Ectodermal cell (in vitro differentiated cells): ENCODE results near the gene PRXL2B.

Source experiments
- H3K27ac ChIP-seq: 2 replicates; pipeline ENCODE4 v1.7.0; 2013; ENCODE audit warnings: mild to moderate bottlenecking, low read depth, low read length; ENCODE audit not compliant: insufficient read depth, poor library complexity, severe bottlenecking
- H3K27me3 ChIP-seq: 2 replicates; pipeline ENCODE4 v1.7.0; 2013; ENCODE audit warnings: mild to moderate bottlenecking, low read length; ENCODE audit not compliant: insufficient read depth, control insufficient read depth, poor library complexity, severe bottlenecking
- H3K36me3 ChIP-seq: one replicate; pipeline ENCODE4 v1.7.0; 2013; ENCODE audit warnings: low read length; ENCODE audit not compliant: control insufficient read depth, insufficient read depth
- H3K4me1 ChIP-seq: one replicate; pipeline ENCODE4 v1.7.0; 2013; ENCODE audit warnings: low read length; ENCODE audit not compliant: control insufficient read depth, insufficient read depth
- H3K4me3 ChIP-seq: 2 replicates; pipeline ENCODE4 v1.7.0; 2013; ENCODE audit warnings: low read depth, low read length, control low read depth; ENCODE audit not compliant: insufficient read depth
- H3K9me3 ChIP-seq: 2 replicates; pipeline ENCODE4 v1.7.0; 2013; ENCODE audit warnings: mild to moderate bottlenecking, low read length, moderate library complexity; ENCODE audit not compliant: control insufficient read depth
- WGBS, 2 experiments: methylation state at CpG; one replicate each; pipeline ENCODE4 v1.1.7; 2013; ENCODE audit warnings: missing lambda C conversion rate in 2 of 2; 5-methylcytosine and 5-hydroxymethylcytosine counted together

PRXL2B gene

GRCh38 chr1:2631136-2632050, 44.8 kb downstream of the PRXL2B start:
- peaks cover 40% of the 10 kb centered on the region for H3K27me3 ChIP-seq
- no peaks in the 10 kb centered on the region for H3K9me3 ChIP-seq
- no peak overlapping the region for H3K4me3 ChIP-seq
- H3K36me3 ChIP-seq = no peaks in the 10 kb centered on the region
- H3K27ac ChIP-seq = no peak overlapping the region
- H3K4me1 ChIP-seq = peaks cover 7% of the 10 kb centered on the region
- WGBS, 2 experiments = 88% methylated on average over 24 of the region's 24 CpGs

DNA sequence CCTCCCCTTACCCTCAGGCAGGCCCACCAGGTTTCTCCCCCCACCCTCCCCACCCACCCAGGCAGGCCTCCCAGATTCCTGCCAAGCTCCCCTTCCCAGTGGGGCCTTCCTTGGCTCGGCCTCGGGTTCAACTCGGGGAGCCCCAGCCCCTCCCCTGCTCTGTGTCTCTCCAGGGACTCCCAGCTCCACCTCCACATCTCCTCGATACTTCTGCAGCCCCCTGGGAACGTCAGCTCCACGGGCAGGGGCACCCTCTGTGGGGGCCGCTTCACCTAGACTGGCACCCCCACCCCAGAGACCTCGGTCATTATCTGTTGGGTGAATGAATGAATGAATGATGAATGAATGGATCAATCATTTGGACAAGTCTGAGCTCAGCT, 45.5 kb downstream of the PRXL2B start:
- peaks cover 4% of the 10 kb centered on the region for H3K9me3 ChIP-seq
- H3K27me3 ChIP-seq = peaks cover 34% of the 10 kb centered on the region
- H3K4me1 ChIP-seq = peaks cover 7% of the 10 kb centered on the region
- no peaks in the 10 kb centered on the region for H3K36me3 ChIP-seq
- no peak overlapping the region for H3K4me3 ChIP-seq
- no peak overlapping the region for H3K27ac ChIP-seq
- 87 to 91% methylated on average over 8 of the region's 8 CpGs for WGBS, 2 experiments

DNA sequence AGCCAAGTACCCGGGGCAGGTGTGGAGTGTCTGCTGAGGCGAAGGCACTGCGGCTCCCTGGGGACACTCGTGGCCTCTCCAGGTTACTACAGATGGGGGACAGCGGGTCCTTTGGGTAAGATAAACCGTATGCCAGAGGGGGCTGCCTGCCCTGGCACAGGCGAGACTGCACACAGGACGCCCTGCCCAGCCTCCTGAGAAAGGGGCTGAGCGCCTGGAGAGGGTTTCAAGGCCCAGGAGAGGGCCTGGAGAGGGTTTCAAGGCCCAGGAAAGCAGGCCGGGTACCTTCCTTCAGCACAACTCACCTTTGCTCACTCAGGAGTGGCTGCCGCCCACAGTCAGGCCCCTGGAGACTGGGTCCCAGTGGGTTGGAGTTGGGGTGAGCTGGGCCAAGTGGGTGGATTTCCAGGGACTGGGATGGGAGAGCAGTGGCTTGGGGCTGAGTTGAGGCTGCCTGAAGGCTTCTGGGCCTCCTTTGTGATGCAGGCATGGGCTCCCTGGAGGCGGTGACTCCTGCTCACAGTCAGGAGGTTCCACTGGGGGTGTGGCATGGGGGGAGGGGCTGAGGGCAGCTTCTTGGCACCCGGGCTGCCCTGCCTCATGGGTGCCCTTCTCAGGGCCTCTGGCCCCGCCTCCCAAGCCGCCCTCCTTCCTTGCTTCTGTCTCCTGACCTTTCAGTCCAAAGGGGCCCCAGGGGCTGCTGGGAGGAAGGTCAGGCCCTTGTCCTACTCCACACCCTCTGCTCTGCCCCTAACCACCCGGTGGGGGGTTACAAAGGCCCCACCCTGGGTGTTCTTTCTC, 46.2 kb downstream of the PRXL2B start, which contains the start of gene MMEL1:
MMEL1 (minus strand) TSS at position 456 of the 801 bp plus-strand sequence. CDS start 3,532 bp downstream, outside the sequence.
- no peak within 1 kb of the TSS for H3K4me3 ChIP-seq
- no peak within 1 kb of the TSS for H3K27ac ChIP-seq
- H3K9me3 ChIP-seq = peaks cover 4% of the 10 kb centered on the region
- H3K4me1 ChIP-seq = peaks cover 7% of the 10 kb centered on the region
- H3K36me3 ChIP-seq = no peaks in the 10 kb centered on the region
- WGBS, 2 experiments = 74% methylated on average over 15 to 16 of the region's 16 CpGs
- peaks cover 27% of the 10 kb centered on the region for H3K27me3 ChIP-seq

GRCh38 chr1:2633366-2633935, 46.9 kb downstream of the PRXL2B start:
- H3K4me3 ChIP-seq = no peak overlapping the region

GRCh38 chr1:2633936-2634491, 47.4 kb downstream of the PRXL2B start:
- Histone ChIP-seq H3K36me3 (no peaks in the 10 kb centered on the region), H3K4me1 (peaks cover 7% of the 10 kb centered on the region), H3K4me3 (no peak overlapping the region), H3K9me3 (peaks cover 4% of the 10 kb centered on the region), H3K27ac (no peak overlapping the region), H3K27me3 (peaks cover 14% of the 10 kb centered on the region)
- 84 to 90% methylated on average over 8 of the region's 8 CpGs for WGBS, 2 experiments

More at GRCh38 chr1:2633366-2633935, 46.9 kb downstream of the PRXL2B start:
- Histone ChIP-seq H3K4me1 (peaks cover 7% of the 10 kb centered on the region), H3K36me3 (no peaks in the 10 kb centered on the region), H3K9me3 (peaks cover 4% of the 10 kb centered on the region), H3K27ac (no peak overlapping the region), H3K27me3 (peaks cover 20% of the 10 kb centered on the region)
- 90 to 91% methylated on average over 12 of the region's 12 CpGs for WGBS, 2 experiments

GRCh38 chr1:2635361-2636010, 48.9 kb downstream of the PRXL2B start:
- Histone ChIP-seq H3K4me1 (peaks cover 7% of the 10 kb centered on the region), H3K36me3 (no peaks in the 10 kb centered on the region), H3K27ac (no peak overlapping the region), H3K4me3 (no peak overlapping the region), H3K9me3 (peaks cover 4% of the 10 kb centered on the region), H3K27me3 (no peaks in the 10 kb centered on the region)
- 81 to 85% methylated on average over 10 of the region's 10 CpGs for WGBS, 2 experiments

DNA sequence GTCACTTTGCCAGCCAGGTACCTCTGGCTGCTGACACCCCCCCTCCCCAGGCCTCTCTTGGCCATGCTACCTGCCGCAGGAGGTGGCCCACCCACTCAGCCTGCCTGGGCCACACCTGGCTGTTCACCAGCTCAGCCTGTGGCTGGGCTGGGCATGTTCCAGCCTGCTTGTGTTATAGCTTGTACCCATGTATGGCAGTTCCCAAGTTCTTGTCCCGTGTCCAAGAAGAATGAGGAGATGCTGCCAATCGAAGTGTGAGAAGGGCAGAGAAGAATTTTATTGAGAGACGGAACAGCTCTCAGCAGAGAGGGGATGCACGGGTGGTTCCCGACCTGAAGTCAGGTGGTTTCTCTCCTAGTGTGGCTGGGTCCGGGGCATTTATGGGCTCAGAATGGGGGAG, 50.2 kb downstream of the PRXL2B start:
- no peaks in the 10 kb centered on the region for H3K27me3 ChIP-seq
- H3K36me3 ChIP-seq = no peaks in the 10 kb centered on the region
- H3K4me1 ChIP-seq = peaks cover 8% of the 10 kb centered on the region
- H3K27ac ChIP-seq = no peak overlapping the region
- H3K9me3 ChIP-seq = peaks cover 4% of the 10 kb centered on the region
- H3K4me3 ChIP-seq = no peak overlapping the region
- whole genome bisulfite sequencing, 2 experiments = 92 to 93% methylated on average over 7 of the region's 7 CpGs

DNA sequence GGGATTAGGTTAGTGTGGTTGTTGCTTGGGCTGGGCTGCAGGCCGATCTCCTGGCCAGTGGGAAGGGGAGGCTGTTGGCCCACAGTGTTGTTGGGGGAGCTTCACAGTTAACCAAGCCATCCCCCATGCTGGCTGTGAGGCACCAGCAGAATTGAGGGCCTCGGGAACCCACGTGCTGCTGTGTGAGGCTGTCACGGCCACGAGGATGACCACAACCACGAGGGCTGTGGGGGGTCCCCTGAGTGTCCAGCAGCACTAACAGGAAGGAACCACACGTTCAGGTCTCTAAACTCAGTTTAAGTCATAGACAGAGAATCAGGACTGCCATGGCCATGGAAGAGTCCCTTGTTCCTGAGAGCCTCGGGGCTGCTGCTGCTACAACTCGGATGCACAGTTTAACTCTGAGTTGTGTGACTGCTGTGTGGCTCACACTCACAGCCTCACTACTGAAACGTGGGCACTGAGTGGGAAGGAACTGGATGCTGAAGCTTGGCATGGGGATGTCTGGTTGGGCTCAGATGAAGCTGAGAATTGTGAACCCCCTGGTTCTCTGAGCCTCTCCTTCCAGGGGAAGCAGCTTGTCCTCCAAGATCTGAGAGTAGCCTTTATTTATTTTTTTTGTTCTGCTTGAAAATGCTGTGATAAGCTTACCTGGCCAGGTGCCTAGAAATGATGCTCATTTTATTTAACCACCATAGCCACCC, 51.0 kb downstream of the PRXL2B start:
- Histone ChIP-seq H3K9me3 (peaks cover 4% of the 10 kb centered on the region), H3K27me3 (no peaks in the 10 kb centered on the region), H3K27ac (no peak overlapping the region), H3K4me1 (peaks cover 14% of the 10 kb centered on the region), H3K4me3 (no peak overlapping the region), H3K36me3 (no peaks in the 10 kb centered on the region)
- 80 to 82% methylated on average over 10 of the region's 10 CpGs for WGBS, 2 experiments

DNA sequence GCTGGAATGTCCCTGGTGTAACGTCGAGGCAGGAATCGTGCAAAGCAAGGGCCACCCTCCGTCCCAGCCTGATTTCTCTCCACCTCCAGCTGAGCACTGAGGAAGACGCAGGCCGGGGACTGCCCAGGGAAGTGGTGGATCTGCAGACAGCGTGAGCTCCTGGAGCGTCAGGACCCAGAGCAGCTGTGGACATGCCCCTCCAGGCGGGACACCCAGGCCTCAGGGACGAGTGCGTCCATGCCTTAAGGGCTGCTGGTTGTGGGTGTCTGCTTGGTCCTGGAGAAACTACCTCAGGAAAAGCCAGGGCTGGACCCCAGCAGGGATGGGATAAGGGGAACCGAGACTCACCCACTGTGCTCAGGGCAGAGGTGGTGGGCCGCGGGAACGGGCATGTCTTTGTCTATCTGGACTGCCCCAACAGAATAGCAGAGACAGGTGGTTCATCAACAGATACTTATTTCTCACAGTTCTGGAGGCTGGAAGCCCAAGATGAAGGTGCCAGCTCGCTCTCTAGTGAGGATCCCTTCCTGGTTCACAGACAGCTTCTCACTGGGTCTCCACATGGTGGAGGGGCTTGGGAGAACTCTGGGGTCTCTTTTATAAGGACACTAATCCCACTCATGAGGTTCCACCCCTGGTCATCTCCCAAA, 52.0 kb downstream of the PRXL2B start:
- WGBS, 2 experiments = 85 to 86% methylated on average over 16 of the region's 16 CpGs
- H3K4me1 ChIP-seq = peaks cover 7% of the 10 kb centered on the region
- no peak overlapping the region for H3K4me3 ChIP-seq
- peaks cover under 1% of the 10 kb centered on the region for H3K27me3 ChIP-seq
- no peaks in the 10 kb centered on the region for H3K36me3 ChIP-seq
- no peak overlapping the region for H3K27ac ChIP-seq
- peaks cover 4% of the 10 kb centered on the region for H3K9me3 ChIP-seq
